Neutrophil (primary cell): Measurements from ENCODE around the gene PIEZO1.

Experiments used
- H3K27ac ChIP-seq: fragments of 200-600 bp; sonication (generic); 2 replicates; pipeline ENCODE4 v1.5.1; 2016; ENCODE audit warnings: mild to moderate bottlenecking, moderate library complexity
- H3K27me3 ChIP-seq: fragments of 200-600 bp; sonication (generic); 2 replicates; pipeline ENCODE4 v1.6.0; 2016; ENCODE audit warnings: mild to moderate bottlenecking
- H3K36me3 ChIP-seq: fragments of 200-600 bp; sonication (generic); 2 replicates; pipeline ENCODE4 v1.5.1; 2017
- H3K4me1 ChIP-seq, 2 experiments: fragments of 200-600 bp in 1 of 2; sonication (generic) in 1 of 2; 1 replicate in 1 of 2; 2 replicates in 1 of 2; pipeline versions ENCODE4 v1.5.1 to v1.6.1; 2013 to 2016; ENCODE audit warnings: low read depth in 1 of 2, low read length in 1 of 2, mild to moderate bottlenecking in 1 of 2, moderate library complexity in 1 of 2; ENCODE audit not compliant: control insufficient read depth in 1 of 2, insufficient read depth in 1 of 2
- H3K4me3 ChIP-seq, 2 experiments: fragments of 200-600 bp in 1 of 2; sonication (generic) in 1 of 2; 1 replicate in 1 of 2; 2 replicates in 1 of 2; pipeline ENCODE4 v1.5.1; 2013 to 2016; ENCODE audit warnings: low read depth in 1 of 2, low read length in 1 of 2, mild to moderate bottlenecking in 1 of 2, moderate library complexity in 1 of 2
- H3K9me3 ChIP-seq: fragments of 200-600 bp; sonication (generic); 2 replicates; pipeline ENCODE4 v1.5.1; 2016
- TF ChIP-seq, protein P1 (sequence below): fragments of 200-600 bp; sonication (generic); IDR thresholded peaks from 2 replicates; pipeline ENCODE4 v1.5.1; 2016; ENCODE audit warnings: antibody characterized with exemption

Gene PIEZO1

DNA sequence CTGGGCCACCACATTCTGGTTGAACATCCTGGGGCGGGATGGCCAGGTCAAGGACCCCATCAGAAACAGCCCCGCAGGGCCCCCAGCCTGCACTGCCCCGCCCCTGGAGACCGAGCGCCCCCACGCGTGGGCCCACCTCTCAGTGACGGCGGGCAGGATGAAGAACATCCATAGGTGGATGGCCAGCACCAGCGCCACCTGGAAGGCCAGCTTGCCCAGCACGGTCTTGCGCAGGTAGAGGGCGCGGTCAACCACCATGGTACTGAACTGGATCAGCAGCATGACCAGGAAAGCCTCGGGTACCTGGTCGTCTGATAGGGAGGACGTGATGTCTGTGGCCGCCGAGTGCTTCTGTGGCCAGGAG lies 65.1 kb downstream of the PIEZO1 start:
- no peak overlapping the region for H3K4me3 ChIP-seq
- H3K9me3 ChIP-seq: no peaks in the 10 kb centered on the region
- no peaks in the 10 kb centered on the region for H3K27me3 ChIP-seq
- H3K27ac ChIP-seq: no peak overlapping the region
- peaks cover 74% of the 10 kb centered on the region for H3K36me3 ChIP-seq
- TF ChIP-seq, protein P1, sequence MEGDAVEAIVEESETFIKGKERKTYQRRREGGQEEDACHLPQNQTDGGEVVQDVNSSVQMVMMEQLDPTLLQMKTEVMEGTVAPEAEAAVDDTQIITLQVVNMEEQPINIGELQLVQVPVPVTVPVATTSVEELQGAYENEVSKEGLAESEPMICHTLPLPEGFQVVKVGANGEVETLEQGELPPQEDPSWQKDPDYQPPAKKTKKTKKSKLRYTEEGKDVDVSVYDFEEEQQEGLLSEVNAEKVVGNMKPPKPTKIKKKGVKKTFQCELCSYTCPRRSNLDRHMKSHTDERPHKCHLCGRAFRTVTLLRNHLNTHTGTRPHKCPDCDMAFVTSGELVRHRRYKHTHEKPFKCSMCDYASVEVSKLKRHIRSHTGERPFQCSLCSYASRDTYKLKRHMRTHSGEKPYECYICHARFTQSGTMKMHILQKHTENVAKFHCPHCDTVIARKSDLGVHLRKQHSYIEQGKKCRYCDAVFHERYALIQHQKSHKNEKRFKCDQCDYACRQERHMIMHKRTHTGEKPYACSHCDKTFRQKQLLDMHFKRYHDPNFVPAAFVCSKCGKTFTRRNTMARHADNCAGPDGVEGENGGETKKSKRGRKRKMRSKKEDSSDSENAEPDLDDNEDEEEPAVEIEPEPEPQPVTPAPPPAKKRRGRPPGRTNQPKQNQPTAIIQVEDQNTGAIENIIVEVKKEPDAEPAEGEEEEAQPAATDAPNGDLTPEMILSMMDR: no peak
- H3K4me1 ChIP-seq: no peaks in the 10 kb centered on the region

DNA sequence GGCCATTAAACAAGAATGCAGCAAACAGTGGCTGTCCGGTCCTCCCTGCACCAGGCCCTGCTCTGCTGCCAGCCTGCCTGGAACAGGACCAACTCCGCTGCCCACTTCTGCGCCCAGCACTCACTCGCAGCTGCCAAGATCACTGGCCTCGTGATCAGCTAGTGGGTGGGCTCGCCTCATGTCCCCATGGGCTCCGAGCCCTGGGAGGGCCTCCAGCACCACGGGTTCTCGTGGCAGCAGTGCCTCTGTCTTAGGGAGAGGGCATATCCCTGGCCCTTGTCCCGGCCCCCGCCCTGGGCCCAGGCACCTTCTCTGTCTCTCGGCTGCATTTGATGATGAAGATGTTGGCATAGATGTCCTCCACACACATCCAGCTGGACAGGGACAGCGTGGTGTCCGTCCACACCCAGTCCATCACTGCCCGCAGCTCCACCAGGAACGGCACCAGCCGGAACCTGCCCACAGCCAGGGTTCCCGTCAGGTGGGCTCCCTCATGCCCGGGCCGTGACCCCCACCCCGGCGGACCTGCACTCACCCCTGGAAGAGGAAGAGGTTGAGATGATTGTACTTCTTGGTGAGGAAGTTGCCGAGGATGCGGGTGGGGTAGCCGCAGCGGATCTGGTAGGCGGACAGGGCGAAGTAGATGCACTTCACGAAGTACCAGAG lies 65.6 kb downstream of the PIEZO1 start:
- H3K4me3 ChIP-seq: no peak overlapping the region
- no peaks in the 10 kb centered on the region for H3K27me3 ChIP-seq
- H3K27ac ChIP-seq: no peak overlapping the region
- H3K36me3 ChIP-seq: peaks cover 75% of the 10 kb centered on the region
- TF ChIP-seq, protein P1: no peak
- no peaks in the 10 kb centered on the region for H3K9me3 ChIP-seq
- H3K4me1 ChIP-seq: no peaks in the 10 kb centered on the region

DNA sequence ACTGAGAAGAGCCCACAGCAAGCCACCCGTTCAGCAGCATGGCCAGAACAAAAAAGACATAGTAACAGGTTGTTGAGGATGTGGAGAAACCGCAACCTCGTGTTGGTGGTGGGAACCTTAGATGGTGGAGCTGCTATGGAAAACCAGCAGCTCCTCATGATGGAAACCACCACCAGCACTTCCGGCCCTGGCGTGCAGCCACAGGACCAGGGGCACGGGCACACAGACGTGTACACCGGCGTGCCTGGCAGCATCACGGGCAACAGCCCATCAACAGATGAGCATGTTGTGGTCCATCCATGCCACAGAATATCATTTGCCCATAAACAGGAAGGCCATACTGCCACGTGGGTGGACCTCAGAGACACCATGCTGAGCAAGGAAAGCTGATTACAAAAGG lies 66.8 kb downstream of the PIEZO1 start:
- H3K9me3 ChIP-seq: no peaks in the 10 kb centered on the region
- TF ChIP-seq, protein P1: no peak
- H3K4me1 ChIP-seq: no peaks in the 10 kb centered on the region
- H3K36me3 ChIP-seq: peaks cover 75% of the 10 kb centered on the region
- H3K27ac ChIP-seq: no peak overlapping the region
- no peaks in the 10 kb centered on the region for H3K27me3 ChIP-seq
- H3K4me3 ChIP-seq: no peak overlapping the region

DNA sequence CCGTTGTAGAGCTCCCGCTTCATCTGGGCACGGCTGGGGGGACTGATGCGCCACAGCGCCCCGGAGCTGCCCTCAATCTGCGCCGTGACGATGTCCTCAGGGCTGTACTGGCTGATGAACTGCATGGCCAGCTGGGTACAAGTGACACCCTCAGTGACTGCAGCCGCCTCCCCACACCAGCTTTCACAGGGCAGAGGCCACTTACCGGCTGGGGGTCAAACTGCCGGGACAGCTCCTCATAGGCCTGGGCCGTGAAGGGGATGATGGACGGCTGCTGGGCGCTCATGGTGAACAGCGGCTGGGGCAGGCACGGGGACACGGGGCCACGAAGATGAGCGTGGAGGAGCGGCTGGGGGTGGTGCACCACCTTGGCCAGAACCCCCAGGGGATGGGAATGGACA lies 68.4 kb downstream of the PIEZO1 start:
- no peaks in the 10 kb centered on the region for H3K27me3 ChIP-seq
- no peaks in the 10 kb centered on the region for H3K4me1 ChIP-seq
- TF ChIP-seq, protein P1: no peak
- no peak overlapping the region for H3K27ac ChIP-seq
- H3K9me3 ChIP-seq: no peaks in the 10 kb centered on the region
- peaks cover 62% of the 10 kb centered on the region for H3K36me3 ChIP-seq
- H3K4me3 ChIP-seq: no peak overlapping the region

DNA sequence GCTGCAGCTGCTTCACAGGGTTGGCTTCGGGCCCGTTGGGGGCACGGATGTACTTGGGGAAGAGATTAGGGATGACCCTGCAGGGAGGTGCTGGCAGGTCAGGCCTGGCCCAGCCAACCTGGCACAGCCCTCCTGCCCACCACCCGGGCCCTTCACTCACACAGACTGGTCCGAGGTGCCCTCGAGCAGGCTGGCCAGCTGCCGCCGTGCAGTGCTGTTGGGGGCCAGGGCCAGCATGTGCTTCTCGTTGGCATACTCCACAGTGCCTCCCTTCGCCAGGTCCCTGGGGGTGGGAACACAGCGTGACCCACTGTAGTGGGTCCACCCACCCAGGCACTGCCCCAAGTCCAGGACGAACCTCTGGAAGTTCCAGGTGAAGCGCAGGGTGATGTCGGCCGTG lies 68.8 kb downstream of the PIEZO1 start:
- Histone ChIP-seq H3K4me1 (no peaks in the 10 kb centered on the region), H3K9me3 (no peaks in the 10 kb centered on the region), H3K4me3 (no peak overlapping the region), H3K27me3 (no peaks in the 10 kb centered on the region), H3K27ac (no peak overlapping the region), H3K36me3 (peaks cover 58% of the 10 kb centered on the region)
- TF ChIP-seq, protein P1: no peak
